Chondrocyte (in vitro differentiated cells): ENCODE results near the gene CLEC5A. TPM values are rescaled to one million over a fixed set of nuclear protein-coding genes. Genes with fewer than 3 reads are reported as not detected.

Source experiments
- DNase-seq: peaks from one replicate; pipeline ENCODE4 v3.0.0; 2021; ENCODE audit warnings: mixed read lengths, low spot score
- H3K27ac Mint-ChIP-seq: one replicate; pipeline ENCODE4 v1.8.0; 2021; ENCODE audit warnings: mild to moderate bottlenecking, moderate library complexity, mixed read lengths; ENCODE audit not compliant: unreplicated experiment
- H3K27me3 Mint-ChIP-seq: 2 replicates; pipeline ENCODE4 v1.8.0; 2021; ENCODE audit warnings: low read depth, mixed read lengths
- H3K36me3 Mint-ChIP-seq: 2 replicates; pipeline ENCODE4 v1.8.0; 2021; ENCODE audit warnings: low read depth, mixed read lengths
- H3K4me1 Mint-ChIP-seq: 2 replicates; pipeline ENCODE4 v1.8.0; 2021; ENCODE audit warnings: low read depth, mild to moderate bottlenecking, mixed read lengths
- H3K4me3 Mint-ChIP-seq: one replicate; pipeline ENCODE4 v1.8.0; 2021; ENCODE audit warnings: mild to moderate bottlenecking, moderate library complexity, mixed read lengths; ENCODE audit not compliant: unreplicated experiment
- H3K9me3 Mint-ChIP-seq: 2 replicates; pipeline ENCODE4 v1.8.0; 2021; ENCODE audit warnings: low read depth, mixed read lengths
- CTCF ChIP-seq: fragments of 200-600 bp; sonication (generic); IDR thresholded peaks from 2 replicates; pipeline ENCODE4 v1.5.0; 2021; ENCODE audit warnings: antibody characterized with exemption, mild to moderate bottlenecking, moderate library complexity
- total RNA-seq: library from RNA; stranded (reverse); gene quantifications from 3 replicates; pipeline ENCODE4 v1.2.1, GENCODE V29; 2021

CLEC5A gene
- total RNA-seq, 1 donor from 2014 or later: not detected

DNA sequence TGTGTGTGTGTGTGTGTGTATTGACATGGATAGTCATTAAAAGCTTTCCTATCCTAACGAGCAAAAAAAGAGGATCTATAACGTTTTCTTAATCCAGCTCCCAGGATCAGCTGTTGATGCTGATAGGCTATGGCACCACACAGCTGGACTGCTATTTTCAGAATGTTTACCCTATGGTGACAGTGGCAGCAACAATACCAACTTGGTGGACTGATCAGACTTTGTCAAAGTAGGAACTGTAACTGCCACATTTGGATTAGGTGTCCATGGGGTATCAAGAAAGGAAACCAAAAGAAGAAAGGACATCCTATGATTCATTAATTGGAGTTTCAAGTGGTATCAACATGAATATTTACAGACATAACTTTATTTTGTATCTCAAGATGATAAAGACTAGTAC lies 2.7 kb upstream of the CLEC5A start:
- Mint-ChIP-seq H3K27ac (no peak overlapping the region), H3K4me1 (no peaks in the 10 kb centered on the region), H3K27me3 (peaks cover 10% of the 10 kb centered on the region), H3K9me3 (peaks cover 2% of the 10 kb centered on the region), H3K4me3 (no peak overlapping the region), H3K36me3 (no peaks in the 10 kb centered on the region)
- no peak for DNase-seq
- TF ChIP-seq CTCF: no peak

GRCh38 chr7:141949021-141949420 lies 2.2 kb upstream of the CLEC5A start:
- Mint-ChIP-seq H3K4me3 (no peak overlapping the region), H3K36me3 (no peaks in the 10 kb centered on the region), H3K4me1 (no peaks in the 10 kb centered on the region), H3K27me3 (peaks cover 10% of the 10 kb centered on the region), H3K9me3 (peaks cover 2% of the 10 kb centered on the region), H3K27ac (no peak overlapping the region)
- TF ChIP-seq CTCF: no peak
- no peak for DNase-seq

- no peak for DNase-seq
- no peak overlapping the region for H3K4me3 Mint-ChIP-seq
- peaks cover 4% of the 10 kb centered on the region for H3K36me3 Mint-ChIP-seq
- no peak for TF ChIP-seq CTCF
- peaks cover 28% of the 10 kb centered on the region for H3K9me3 Mint-ChIP-seq
- H3K4me1 Mint-ChIP-seq: no peaks in the 10 kb centered on the region
- H3K27ac Mint-ChIP-seq: no peak overlapping the region
- peaks cover 9% of the 10 kb centered on the region for H3K27me3 Mint-ChIP-seq
Observed at GRCh38 chr7:141945356-141945755, 1.4 kb downstream of the CLEC5A start.

GRCh38 chr7:141944811-141945210 lies 2.0 kb downstream of the CLEC5A start:
- peaks cover 33% of the 10 kb centered on the region for H3K9me3 Mint-ChIP-seq
- no peaks in the 10 kb centered on the region for H3K4me1 Mint-ChIP-seq
- H3K4me3 Mint-ChIP-seq: no peak overlapping the region
- H3K36me3 Mint-ChIP-seq: peaks cover 4% of the 10 kb centered on the region
- no peak overlapping the region for H3K27ac Mint-ChIP-seq
- DNase-seq: no peak
- TF ChIP-seq CTCF: no peak
- H3K27me3 Mint-ChIP-seq: peaks cover 3% of the 10 kb centered on the region

DNA sequence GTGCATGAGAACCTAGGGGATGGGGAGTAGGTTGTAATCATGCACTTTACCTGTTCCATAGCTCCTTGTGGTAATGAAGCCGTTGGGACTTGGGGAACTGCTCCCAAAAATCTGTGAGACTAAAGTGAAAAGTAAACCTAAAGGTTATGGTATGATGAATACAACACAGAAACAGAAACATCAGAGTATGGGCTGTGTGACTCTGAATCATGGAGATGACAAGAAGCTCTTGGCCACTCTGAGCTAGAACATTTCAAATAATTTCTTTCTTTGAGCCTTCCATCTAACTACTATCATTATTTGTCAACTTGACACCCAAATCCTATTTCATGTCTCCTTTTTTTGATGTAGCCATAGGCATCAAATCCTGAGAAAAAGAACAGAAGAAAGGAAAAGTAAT lies 2.9 kb downstream of the CLEC5A start:
- no peak overlapping the region for H3K4me3 Mint-ChIP-seq
- H3K27ac Mint-ChIP-seq: no peak overlapping the region
- no peak for DNase-seq
- TF ChIP-seq CTCF: no peak
- H3K9me3 Mint-ChIP-seq: peaks cover 41% of the 10 kb centered on the region
- peaks cover 6% of the 10 kb centered on the region for H3K36me3 Mint-ChIP-seq
- H3K27me3 Mint-ChIP-seq: peaks cover 3% of the 10 kb centered on the region
- H3K4me1 Mint-ChIP-seq: no peaks in the 10 kb centered on the region
